Endodermal cell (in vitro differentiated cells): ENCODE results near the gene GABRR3. TPM values are rescaled to one million over a fixed set of nuclear protein-coding genes. Genes with fewer than 3 reads are reported as not detected.

ENCODE experiments used
- DNase-seq: peaks from one replicate; pipeline ENCODE4 v3.0.0-alpha.2; 2017
- H3K27ac ChIP-seq: 2 replicates; pipeline ENCODE4 v1.5.1; 2013; ENCODE audit warnings: mild to moderate bottlenecking, low read depth, low read length, moderate library complexity
- H3K27me3 ChIP-seq: 2 replicates; pipeline ENCODE4 v1.6.1; 2013; ENCODE audit warnings: mild to moderate bottlenecking, low read length, moderate library complexity; ENCODE audit not compliant: insufficient read depth, control insufficient read depth, poor library complexity, severe bottlenecking
- H3K36me3 ChIP-seq: 2 replicates; pipeline ENCODE4 v1.7.0; 2013; ENCODE audit warnings: mild to moderate bottlenecking, low read length, moderate library complexity; ENCODE audit not compliant: control insufficient read depth, insufficient read depth
- H3K4me1 ChIP-seq: one replicate; pipeline ENCODE4 v1.7.0; 2013; ENCODE audit warnings: low read length; ENCODE audit not compliant: control insufficient read depth, insufficient read depth
- H3K4me3 ChIP-seq: 2 replicates; pipeline ENCODE4 v1.5.1; 2013; ENCODE audit warnings: mild to moderate bottlenecking, low read length, moderate library complexity
- H3K9ac ChIP-seq: 2 replicates; pipeline ENCODE4 v1.6.1; 2013; ENCODE audit warnings: mild to moderate bottlenecking, low read length, moderate library complexity; ENCODE audit not compliant: poor library complexity, severe bottlenecking; ENCODE audit errors: extremely low read depth
- H3K9me3 ChIP-seq: 2 replicates; pipeline ENCODE4 v1.6.1; 2013; ENCODE audit warnings: mild to moderate bottlenecking, low read length, moderate library complexity; ENCODE audit not compliant: control insufficient read depth
- H3K27ac Mint-ChIP-seq: 2 replicates; pipeline ENCODE4 v1.8.0; 2020; ENCODE audit warnings: mixed read lengths
- H3K27me3 Mint-ChIP-seq: 2 replicates; pipeline ENCODE4 v1.8.0; 2021; ENCODE audit warnings: mild to moderate bottlenecking, mixed read lengths; ENCODE audit not compliant: insufficient read depth
- H3K36me3 Mint-ChIP-seq: 2 replicates; pipeline ENCODE4 v1.8.0; 2020; ENCODE audit warnings: low read depth, mixed read lengths
- H3K4me1 Mint-ChIP-seq: 2 replicates; pipeline ENCODE4 v1.8.0; 2020; ENCODE audit warnings: mixed read lengths
- H3K4me3 Mint-ChIP-seq: 2 replicates; pipeline ENCODE4 v1.8.0; 2020; ENCODE audit warnings: mild to moderate bottlenecking, moderate library complexity, mixed read lengths
- H3K9me3 Mint-ChIP-seq: 2 replicates; pipeline ENCODE4 v1.8.0; 2020; ENCODE audit warnings: mild to moderate bottlenecking, mixed read lengths
- WGBS, 2 experiments: methylation state at CpG; one replicate each; pipeline versions ENCODE4 v1.1.5 to v1.1.7; 2013; ENCODE audit warnings: missing lambda C conversion rate in 2 of 2, mixed read lengths in 1 of 2; ENCODE audit not compliant: insufficient coverage in 1 of 2, insufficient read length in 1 of 2; 5-methylcytosine and 5-hydroxymethylcytosine counted together
- total RNA-seq, 2 donors: library from RNA; stranded (reverse); fragmentation: NEBNext Ultra II Directional in 1 of 2; extraction: Animal tissue kit (Norgen Biotek cat#: 25700) in 1 of 2; gene quantifications; 2 replicates in 1 of 2; 3 replicates in 1 of 2; pipeline ENCODE4 v1.2.1, GENCODE V29; 2021
- TF ChIP-seq, protein P1 (sequence below): fragments of 200-600 bp; sonication (generic); conservative IDR thresholded peaks from 2 replicates; pipeline ENCODE4 v1.5.0; 2021; ENCODE audit warnings: antibody characterized with exemption, mild to moderate bottlenecking

Gene GABRR3
- total RNA-seq, 2 donors from 2014 or later = not detected

DNA sequence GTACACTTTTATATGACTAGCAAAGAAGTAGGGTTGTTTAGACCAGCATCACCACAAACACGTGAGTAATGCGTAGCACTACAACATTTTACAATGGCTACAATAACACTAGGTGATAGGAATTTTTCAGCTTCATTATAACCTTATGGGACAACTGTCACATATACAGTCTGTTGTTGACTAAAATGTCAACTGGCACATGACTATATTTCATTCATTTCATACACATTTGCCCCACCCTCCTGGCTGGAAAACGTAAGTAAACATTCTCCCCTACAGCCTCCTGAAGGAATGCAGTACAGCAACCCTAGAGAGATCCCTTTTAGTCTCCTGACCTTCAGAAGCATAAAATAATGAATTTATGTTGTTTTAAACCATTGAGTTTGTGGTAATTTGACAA is 79.1 kb downstream of the GABRR3 start:
- Histone ChIP-seq H3K9me3 (no peaks in the 10 kb centered on the region), H3K9ac (no peak overlapping the region), H3K27ac (no peak overlapping the region), H3K4me3 (no peak overlapping the region), H3K27me3 (no peaks in the 10 kb centered on the region), H3K4me1 (no peaks in the 10 kb centered on the region), H3K36me3 (no peaks in the 10 kb centered on the region)
- no peak for DNase-seq
- WGBS, 2 experiments = 98 to 100% methylated on average over 2 to 3 of the region's 3 CpGs
- Mint-ChIP-seq H3K27ac (no peak overlapping the region), H3K36me3 (peaks cover 21% of the 10 kb centered on the region), H3K4me1 (no peaks in the 10 kb centered on the region), H3K4me3 (no peak overlapping the region), H3K9me3 (no peaks in the 10 kb centered on the region), H3K27me3 (no peaks in the 10 kb centered on the region)
- TF ChIP-seq, protein P1, sequence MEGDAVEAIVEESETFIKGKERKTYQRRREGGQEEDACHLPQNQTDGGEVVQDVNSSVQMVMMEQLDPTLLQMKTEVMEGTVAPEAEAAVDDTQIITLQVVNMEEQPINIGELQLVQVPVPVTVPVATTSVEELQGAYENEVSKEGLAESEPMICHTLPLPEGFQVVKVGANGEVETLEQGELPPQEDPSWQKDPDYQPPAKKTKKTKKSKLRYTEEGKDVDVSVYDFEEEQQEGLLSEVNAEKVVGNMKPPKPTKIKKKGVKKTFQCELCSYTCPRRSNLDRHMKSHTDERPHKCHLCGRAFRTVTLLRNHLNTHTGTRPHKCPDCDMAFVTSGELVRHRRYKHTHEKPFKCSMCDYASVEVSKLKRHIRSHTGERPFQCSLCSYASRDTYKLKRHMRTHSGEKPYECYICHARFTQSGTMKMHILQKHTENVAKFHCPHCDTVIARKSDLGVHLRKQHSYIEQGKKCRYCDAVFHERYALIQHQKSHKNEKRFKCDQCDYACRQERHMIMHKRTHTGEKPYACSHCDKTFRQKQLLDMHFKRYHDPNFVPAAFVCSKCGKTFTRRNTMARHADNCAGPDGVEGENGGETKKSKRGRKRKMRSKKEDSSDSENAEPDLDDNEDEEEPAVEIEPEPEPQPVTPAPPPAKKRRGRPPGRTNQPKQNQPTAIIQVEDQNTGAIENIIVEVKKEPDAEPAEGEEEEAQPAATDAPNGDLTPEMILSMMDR = no peak

DNA sequence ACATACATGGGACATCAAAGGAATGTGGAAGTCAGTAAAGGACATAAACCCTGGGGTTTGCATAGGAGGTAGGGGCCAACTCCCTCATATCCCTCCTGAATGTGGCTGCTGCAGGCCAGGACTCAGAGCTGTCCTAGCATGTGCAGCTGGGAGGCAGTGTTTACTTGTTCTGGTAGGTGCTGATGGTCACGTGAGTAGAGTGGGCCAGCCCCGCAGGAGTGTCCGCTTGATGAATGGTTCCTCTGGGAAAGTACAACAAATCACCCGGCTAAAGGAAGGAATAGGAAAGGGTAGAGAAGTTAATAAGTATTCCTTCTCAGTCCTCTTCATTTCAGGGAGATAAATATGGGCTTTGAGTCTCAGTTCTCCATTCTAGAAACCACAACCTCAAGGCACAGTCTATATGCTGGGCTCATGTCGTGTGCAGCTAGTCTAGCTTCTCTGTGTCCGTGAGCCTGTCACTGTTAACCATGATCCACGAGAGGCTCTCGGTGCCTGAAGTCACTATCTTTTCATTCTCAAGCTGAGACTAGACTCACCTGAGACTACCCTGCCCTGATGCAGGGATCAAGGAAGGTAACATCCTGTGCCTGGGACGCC is 80.8 kb downstream of the GABRR3 start:
- DNase-seq = no peak
- Histone ChIP-seq H3K9ac (no peak overlapping the region), H3K4me1 (no peaks in the 10 kb centered on the region), H3K27ac (no peak overlapping the region), H3K36me3 (no peaks in the 10 kb centered on the region), H3K9me3 (no peaks in the 10 kb centered on the region), H3K4me3 (no peak overlapping the region), H3K27me3 (no peaks in the 10 kb centered on the region)
- TF ChIP-seq, protein P1 = no peak
- H3K4me1 Mint-ChIP-seq = no peaks in the 10 kb centered on the region
- H3K9me3 Mint-ChIP-seq = no peaks in the 10 kb centered on the region
- H3K36me3 Mint-ChIP-seq = peaks cover 21% of the 10 kb centered on the region
- WGBS, 2 experiments = 90 to 95% methylated on average over 4 to 9 of the region's 9 CpGs
- H3K27ac Mint-ChIP-seq = no peak overlapping the region
- no peak overlapping the region for H3K4me3 Mint-ChIP-seq
- no peaks in the 10 kb centered on the region for H3K27me3 Mint-ChIP-seq

DNA sequence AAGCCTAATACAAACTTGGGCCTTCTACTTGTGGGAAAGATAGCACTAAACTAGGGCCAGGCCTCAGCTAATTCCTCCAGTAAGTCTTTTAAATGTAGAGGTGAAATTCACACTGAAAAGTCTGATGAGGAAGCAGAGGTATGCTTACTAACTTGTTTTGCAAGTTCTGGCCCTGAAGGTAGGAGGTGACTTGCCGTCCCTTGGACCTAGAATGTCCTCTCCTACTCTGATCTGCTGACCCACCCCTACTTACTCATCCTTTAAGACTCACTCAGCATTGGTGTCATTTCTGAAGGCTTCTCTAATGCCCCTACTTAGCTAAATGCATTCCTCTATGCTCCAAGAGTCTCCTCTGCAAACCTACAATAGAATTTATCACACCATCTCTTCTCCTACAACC is 82.2 kb downstream of the GABRR3 start:
- 97% methylated on average over 1 of the region's 1 CpG; no CpG with 5 or more reads in 1 of the 2 experiments for WGBS, 2 experiments

More for the DNA sequence above, 82.2 kb downstream of the GABRR3 start:
- Mint-ChIP-seq H3K36me3 (peaks cover 16% of the 10 kb centered on the region), H3K9me3 (no peaks in the 10 kb centered on the region), H3K4me1 (no peaks in the 10 kb centered on the region), H3K4me3 (no peak overlapping the region), H3K27me3 (no peaks in the 10 kb centered on the region), H3K27ac (no peak overlapping the region)
- H3K9me3 ChIP-seq = no peaks in the 10 kb centered on the region
- H3K27me3 ChIP-seq = no peaks in the 10 kb centered on the region
- H3K4me1 ChIP-seq = no peaks in the 10 kb centered on the region
- H3K27ac ChIP-seq = no peak overlapping the region
- TF ChIP-seq, protein P1 = no peak
- H3K4me3 ChIP-seq = no peak overlapping the region
- no peaks in the 10 kb centered on the region for H3K36me3 ChIP-seq
- DNase-seq = no peak
- no peak overlapping the region for H3K9ac ChIP-seq
